Kidney (tissue), 14 donors: ENCODE results near the gene SLC11A2. TPM values are rescaled to one million over a fixed set of nuclear protein-coding genes. Genes with fewer than 3 reads are reported as not detected.

Source experiments
- DNase-seq, 5 donors: peaks; one replicate each; pipeline ENCODE4 v3.0.0-alpha.2; 2013 to 2020
- FAIRE-seq: peaks from 2 replicates; lab custom pipeline; 2012; peaks lifted over from hg19 to GRCh38; lab: Jason Lieb, UNC
- H3K27ac ChIP-seq, 2 donors: one replicate each; pipeline ENCODE4 v1.7.0; 2013; ENCODE audit warnings: low read depth in 2 of 2, low read length in 2 of 2, inconsistent platforms in 1 of 2
- H3K27me3 ChIP-seq: one replicate; pipeline ENCODE4 v1.7.1; 2013; ENCODE audit warnings: low read length, inconsistent platforms; ENCODE audit not compliant: control insufficient read depth, insufficient read depth
- H3K36me3 ChIP-seq, 3 donors: one replicate each; pipeline versions ENCODE4 v1.7.0 to v1.7.1; 2013; ENCODE audit warnings: low read length in 3 of 3, control low read depth in 1 of 3, inconsistent platforms in 1 of 3; ENCODE audit not compliant: insufficient read depth in 3 of 3, control insufficient read depth in 2 of 3
- H3K4me1 ChIP-seq, 3 donors: one replicate each; pipeline versions ENCODE4 v1.7.0 to v1.7.1; 2013; ENCODE audit warnings: low read length in 3 of 3, inconsistent platforms in 1 of 3, low read depth in 1 of 3; ENCODE audit not compliant: control insufficient read depth in 2 of 3, insufficient read depth in 2 of 3
- H3K4me3 ChIP-seq, 3 donors: one replicate each; pipeline versions ENCODE4 v1.7.0 to v1.8.1; 2013; ENCODE audit warnings: low read length in 3 of 3, control low read depth in 1 of 3, inconsistent platforms in 1 of 3
- H3K9ac ChIP-seq, 3 donors: one replicate each; pipeline versions ENCODE4 v1.7.0 to v1.7.1; 2013; ENCODE audit warnings: low read length in 3 of 3, control low read depth in 1 of 3, inconsistent platforms in 1 of 3
- H3K9me3 ChIP-seq, 3 donors: one replicate each; pipeline versions ENCODE4 v1.7.0 to v1.7.1; 2013; ENCODE audit warnings: low read length in 3 of 3, control low read depth in 1 of 3, inconsistent platforms in 1 of 3; ENCODE audit not compliant: control insufficient read depth in 2 of 3, insufficient read depth in 1 of 3
- CTCF ChIP-seq: IDR thresholded peaks from 3 replicates; pipeline ENCODE4 v1.5.1; 2012; ENCODE audit warnings: mild to moderate bottlenecking, moderate library complexity, borderline replicate concordance; ENCODE audit not compliant: insufficient read depth; ENCODE audit errors: extremely low read depth
- intact Hi-C: fragments of 100-400 bp; cut with DNase I; formaldehyde crosslinking; loops from one replicate; pipeline ENCODE4 v1.11.1; 2022
- polyA plus RNA-seq: library from polyadenylated mRNA; stranded (reverse); fragments of 350-450 nt; fragmentation: Illumina TruSeq; extraction: RNeasy Lipid Tissue Mini Kit (QIAGEN cat#74804); gene quantifications from one replicate; pipeline ENCODE4 v1.2.3, GENCODE V29; 2014; ENCODE audit warnings: low read depth, low replicate concordance; ENCODE audit not compliant: insufficient read depth
- total RNA-seq: library from RNA; stranded (reverse); fragmentation: NEBNext Ultra II Directional; extraction: Animal tissue kit (Norgen Biotek cat#: 25700); gene quantifications from one replicate; pipeline ENCODE4 v1.2.1, GENCODE V29; 2021
- donor health status: control.
- donor health status: control.
- donor health status: control.
- donor health status: control.
- donor health status: control.
- donor health status: DM: yes; HTN: yes; CAD: no.
- donor health status: Normal renal cell carcinoma (clear cell type).

The SLC11A2 gene
- total and polyA plus RNA-seq, 2 donors from 2014 or later = 22.3 to 90.2 TPM

GRCh38 chr12:51013441-51013840 lies 12.7 kb downstream of the SLC11A2 start:
- FAIRE-seq (no peak), DNase-seq (no peak)
- Histone ChIP-seq H3K4me1 (peaks cover 0 to 7% (median 7%) of the 10 kb centered on the region in 3 donors), H3K9ac (no peak overlapping the region), H3K27ac (no peak overlapping the region), H3K4me3 (no peak overlapping the region), H3K9me3 (no peaks in the 10 kb centered on the region), H3K36me3 (no peaks in the 10 kb centered on the region), H3K27me3 (no peaks in the 10 kb centered on the region)
- intact Hi-C loops = no loop called here
- TF ChIP-seq CTCF = no peak

GRCh38 chr12:51012570-51013236 lies 13.5 kb downstream of the SLC11A2 start:
- Histone ChIP-seq H3K4me3 (no peak overlapping the region), H3K9ac (no peak overlapping the region), H3K27ac (no peak overlapping the region), H3K9me3 (no peaks in the 10 kb centered on the region), H3K36me3 (peaks cover 0 to 4% (median 0%) of the 10 kb centered on the region in 3 donors), H3K4me1 (peaks cover 0 to 7% (median 7%) of the 10 kb centered on the region in 3 donors), H3K27me3 (no peaks in the 10 kb centered on the region)
- TF ChIP-seq CTCF = no peak
- no peak for DNase-seq
- intact Hi-C loops = no loop called here
- no peak for FAIRE-seq

- no peak overlapping the region for H3K4me3 ChIP-seq
- DNase-seq (peak in 1 of 5 donors; percentile 52), FAIRE-seq (no peak)
- no peaks in the 10 kb centered on the region for H3K27me3 ChIP-seq
- no peak for TF ChIP-seq CTCF
- no peak overlapping the region for H3K9ac ChIP-seq
- peaks cover 0 to 7% (median 2%) of the 10 kb centered on the region in 3 donors for H3K4me1 ChIP-seq
- intact Hi-C loops = no loop called here
- H3K9me3 ChIP-seq = no peaks in the 10 kb centered on the region
- H3K36me3 ChIP-seq = peaks cover 0 to 6% (median 0%) of the 10 kb centered on the region in 3 donors
- H3K27ac ChIP-seq = no peak overlapping the region
These were observed 14.2 kb downstream of the SLC11A2 start for GRCh38 chr12:51011955-51012354.
